ENCODE measurements around the gene PCSK5. TPM values are rescaled to one million over a fixed set of nuclear protein-coding genes. Genes with fewer than 3 reads are reported as not detected.

Gene PCSK5
- total RNA-seq, 2 donors from 2014 or later, result 41.2 to 63.7 TPM

DNA sequence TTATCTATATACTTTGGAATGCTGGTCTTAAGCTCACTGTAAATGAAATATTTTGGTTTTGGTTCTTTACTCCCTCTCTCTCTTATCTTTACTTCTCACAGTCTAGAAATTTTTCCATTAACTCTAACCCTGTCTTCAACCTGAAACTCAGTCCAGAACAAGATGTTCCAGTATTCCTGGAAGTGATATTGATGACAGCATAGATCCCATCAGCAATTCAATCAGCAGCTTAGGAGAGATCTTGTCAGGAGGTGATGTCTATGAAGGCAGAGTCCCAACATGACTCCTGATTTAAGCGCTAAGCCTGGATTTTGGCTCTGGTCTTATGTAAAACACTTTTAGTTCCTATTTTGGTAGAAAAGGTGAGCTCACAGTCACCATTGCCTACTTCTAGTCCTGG, 451.1 kb downstream of the PCSK5 start:
- ATAC-seq (ENCODE audit: insufficient number of reproducible peaks, low FRiP score, low read depth), result no peak
- Histone ChIP-seq H3K4me3 (no peak overlapping the region), H3K27me3 (replicated peaks; ENCODE audit: insufficient read depth) (no peaks in the 10 kb centered on the region), H3K4me1 (ENCODE audit: control insufficient read depth in 1 of 2, low read depth in 2 of 2) (no peaks in the 10 kb centered on the region), H3K9me3 (no peaks in the 10 kb centered on the region), H3K36me3 (no peaks in the 10 kb centered on the region), H3K27ac (no peak overlapping the region)
- no peak for TF ChIP-seq CTCF (IDR thresholded peaks at IDR 0.05)
- no peak for DNase-seq (ENCODE audit: low spot score)

GRCh38 chr9:76342201-76342600, 451.7 kb downstream of the PCSK5 start:
- no peak for DNase-seq (ENCODE audit: low spot score)
- TF ChIP-seq CTCF (IDR thresholded peaks at IDR 0.05), result no peak
- H3K4me1 ChIP-seq (ENCODE audit: control insufficient read depth in 1 of 2, low read depth in 2 of 2), result no peaks in the 10 kb centered on the region
- H3K36me3 ChIP-seq, result no peaks in the 10 kb centered on the region
- ATAC-seq (ENCODE audit: insufficient number of reproducible peaks, low FRiP score, low read depth), result no peak
- H3K4me3 ChIP-seq, result no peak overlapping the region
- no peaks in the 10 kb centered on the region for H3K27me3 ChIP-seq (replicated peaks; ENCODE audit: insufficient read depth)
- H3K27ac ChIP-seq, result no peak overlapping the region
- no peaks in the 10 kb centered on the region for H3K9me3 ChIP-seq

GRCh38 chr9:76342858-76343257, 452.4 kb downstream of the PCSK5 start:
- no peak for TF ChIP-seq CTCF (IDR thresholded peaks at IDR 0.05)
- no peak overlapping the region for H3K27ac ChIP-seq
- no peaks in the 10 kb centered on the region for H3K4me1 ChIP-seq (ENCODE audit: control insufficient read depth in 1 of 2, low read depth in 2 of 2)
- DNase-seq (ENCODE audit: low spot score), result no peak
- H3K36me3 ChIP-seq, result no peaks in the 10 kb centered on the region
- ATAC-seq (ENCODE audit: insufficient number of reproducible peaks, low FRiP score, low read depth), result no peak
- H3K4me3 ChIP-seq, result no peak overlapping the region
- H3K27me3 ChIP-seq (replicated peaks; ENCODE audit: insufficient read depth), result no peaks in the 10 kb centered on the region
- H3K9me3 ChIP-seq, result no peaks in the 10 kb centered on the region

DNA sequence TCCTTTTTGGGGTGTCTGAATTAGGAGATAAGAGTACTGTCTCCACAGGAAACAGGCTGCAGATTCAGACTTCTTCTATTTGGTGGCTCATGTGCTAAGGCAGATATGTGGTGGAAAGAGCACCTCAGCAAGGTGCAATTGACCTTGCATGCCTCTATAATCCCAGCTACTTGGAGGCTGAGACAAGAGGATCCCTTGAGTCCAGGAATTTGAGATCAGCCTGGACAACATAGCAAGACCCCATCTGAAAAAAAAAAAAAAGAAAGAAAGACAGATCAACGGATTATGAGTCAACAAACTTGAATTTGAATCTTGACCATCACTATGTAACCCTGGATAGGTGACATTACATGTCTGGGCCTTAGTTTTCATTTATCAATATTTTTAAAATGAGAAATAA, 459.4 kb downstream of the PCSK5 start:
- Histone ChIP-seq H3K27me3 (replicated peaks; ENCODE audit: insufficient read depth) (no peaks in the 10 kb centered on the region), H3K4me3 (no peak overlapping the region), H3K27ac (no peak overlapping the region), H3K9me3 (no peaks in the 10 kb centered on the region), H3K36me3 (no peaks in the 10 kb centered on the region), H3K4me1 (ENCODE audit: control insufficient read depth in 1 of 2, low read depth in 2 of 2) (no peaks in the 10 kb centered on the region)
- ATAC-seq (ENCODE audit: insufficient number of reproducible peaks, low FRiP score, low read depth) (no peak), DNase-seq (ENCODE audit: low spot score) (no peak)
- no peak for TF ChIP-seq CTCF (IDR thresholded peaks at IDR 0.05)

- no peak for ATAC-seq (ENCODE audit: insufficient number of reproducible peaks, low FRiP score, low read depth)
Measured at GRCh38 chr9:76351006-76351405, 460.5 kb downstream of the PCSK5 start.

More at GRCh38 chr9:76351006-76351405, 460.5 kb downstream of the PCSK5 start:
- DNase-seq (ENCODE audit: low spot score), result no peak
- Histone ChIP-seq H3K9me3 (no peaks in the 10 kb centered on the region), H3K36me3 (no peaks in the 10 kb centered on the region), H3K27me3 (replicated peaks; ENCODE audit: insufficient read depth) (no peaks in the 10 kb centered on the region), H3K4me1 (ENCODE audit: control insufficient read depth in 1 of 2, low read depth in 2 of 2) (no peaks in the 10 kb centered on the region), H3K27ac (no peak overlapping the region), H3K4me3 (no peak overlapping the region)
- no peak for TF ChIP-seq CTCF (IDR thresholded peaks at IDR 0.05)

All from thoracic aorta (tissue), 2 donors.